ENCODE data around the gene CSNK1G2.

The CSNK1G2 gene

DNA sequence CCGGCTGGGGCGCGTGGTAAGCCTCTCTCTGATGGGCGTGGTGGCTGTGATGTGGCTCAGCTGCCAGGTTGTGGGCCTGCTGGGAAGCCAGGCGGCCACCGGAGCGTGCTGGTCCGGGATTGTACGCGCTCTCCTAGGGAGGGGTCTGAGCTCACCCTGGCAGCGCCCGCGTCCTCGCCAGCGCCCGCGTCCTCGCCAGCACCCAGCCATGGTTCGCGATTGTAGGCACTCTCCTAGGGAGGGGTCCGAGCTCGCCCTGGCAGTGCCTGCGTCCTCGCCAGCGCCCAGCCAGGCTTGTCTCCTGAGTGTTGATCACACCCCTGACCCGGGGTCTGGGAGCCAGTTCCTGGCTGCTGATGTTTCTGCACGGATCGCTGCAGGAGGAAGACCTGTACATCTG, 22.0 kb upstream of the CSNK1G2 start:
- DNase-seq (ENCODE audit: low read depth): no peak

DNA sequence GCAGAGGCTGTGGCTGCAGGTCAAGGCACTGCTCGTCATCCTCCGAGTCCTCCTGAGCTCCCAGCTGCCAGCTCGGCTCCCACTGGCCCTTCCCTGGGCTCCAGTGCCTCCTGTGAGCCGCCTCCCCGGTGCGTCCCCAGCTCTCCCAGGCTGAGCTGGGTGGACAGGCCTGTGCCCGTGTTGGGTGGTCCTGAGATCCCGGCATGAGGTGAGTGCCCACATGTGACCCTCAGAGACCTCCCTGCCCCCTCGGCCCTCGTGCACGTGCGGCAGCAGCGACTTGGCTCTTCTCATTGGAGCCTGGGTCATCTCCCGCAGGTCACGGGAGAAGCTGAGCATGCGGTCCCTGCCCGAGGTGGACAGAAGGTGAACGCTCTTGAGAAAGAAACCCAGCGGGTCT, 20.3 kb upstream of the CSNK1G2 start:
- DNase-seq (ENCODE audit: low read depth): no peak

DNA sequence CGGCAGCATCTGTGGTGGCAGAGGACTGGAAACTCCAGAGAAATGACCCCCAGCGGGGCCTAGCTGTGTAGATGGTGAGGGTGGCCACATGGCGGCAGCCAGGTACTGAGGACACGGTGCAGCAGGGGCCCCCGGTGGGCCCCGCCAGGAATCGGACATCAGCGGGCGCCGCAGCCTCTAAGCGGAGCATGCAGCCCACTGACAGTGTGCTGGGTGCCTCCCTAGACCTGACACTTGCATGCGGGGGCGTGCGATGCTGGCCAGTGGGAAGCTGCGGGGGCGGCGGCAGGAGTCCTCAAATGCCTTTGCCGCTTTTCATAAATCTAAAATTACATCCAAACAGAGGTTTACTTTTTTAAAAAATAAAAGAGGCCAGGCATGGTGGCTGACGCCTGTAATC, 19.6 kb upstream of the CSNK1G2 start:
- DNase-seq (ENCODE audit: low read depth): no peak

DNA sequence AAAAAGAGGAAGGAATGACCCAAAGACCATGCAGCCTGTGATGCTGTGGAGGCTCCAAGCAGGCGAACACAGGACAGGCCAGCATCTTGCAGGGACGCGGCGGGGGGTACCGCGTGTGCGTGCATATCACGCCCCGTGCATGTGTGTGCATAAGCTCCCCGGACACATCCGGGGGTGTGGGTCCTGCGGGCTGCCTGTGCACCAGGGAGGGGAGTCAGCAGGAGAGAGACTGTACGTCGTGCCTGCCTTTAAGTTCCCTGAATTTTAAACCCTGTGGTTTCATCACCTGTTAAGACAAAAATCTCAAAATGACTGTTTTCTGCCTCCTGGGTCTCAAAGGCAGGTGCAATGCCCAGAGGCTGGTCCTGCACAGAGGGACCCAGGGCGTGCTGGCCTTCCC, 19.1 kb upstream of the CSNK1G2 start:
- DNase-seq (ENCODE audit: low read depth): no peak

DNA sequence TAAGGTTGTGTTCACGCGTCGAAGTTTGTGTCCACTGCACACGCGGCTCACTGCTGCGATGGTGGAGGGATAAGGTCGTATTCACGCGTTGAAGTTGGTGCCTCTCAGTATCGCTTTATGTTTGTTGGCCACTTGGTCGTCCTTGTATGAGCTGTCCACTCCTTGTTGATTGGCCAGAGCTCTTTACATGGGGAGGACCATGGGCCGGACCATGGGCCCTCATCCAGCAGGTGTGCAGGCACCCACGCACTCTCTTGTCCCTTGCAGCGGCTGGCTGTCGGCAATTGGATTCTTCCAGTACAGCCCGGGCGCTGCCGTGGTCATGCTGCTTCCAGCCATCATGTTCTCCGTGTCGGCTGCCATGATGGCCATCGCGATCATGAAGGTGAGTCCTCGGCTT, 18.2 kb upstream of the CSNK1G2 start:
- no peak for DNase-seq (ENCODE audit: low read depth)

DNA sequence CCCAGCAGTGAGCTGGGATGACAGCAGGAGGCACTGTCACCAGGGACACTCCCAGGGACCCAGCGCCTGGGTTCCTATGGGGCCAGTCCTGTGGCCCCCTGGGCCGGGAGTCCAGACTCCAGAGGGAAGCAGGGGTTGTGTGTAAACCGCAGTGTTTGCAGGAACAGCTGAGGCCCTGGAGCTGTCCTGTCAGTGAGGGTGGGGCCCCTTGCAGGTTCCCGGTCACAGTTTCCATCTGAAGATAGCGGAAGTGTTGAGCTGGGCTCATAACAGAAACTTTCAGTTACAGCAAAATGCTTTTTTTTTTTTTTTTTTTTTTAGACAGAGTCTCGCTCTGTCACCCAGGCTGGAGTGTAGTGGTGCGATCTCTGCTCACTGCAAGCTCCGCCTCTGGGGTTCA, 17.7 kb upstream of the CSNK1G2 start:
- DNase-seq (ENCODE audit: low read depth): no peak

DNA sequence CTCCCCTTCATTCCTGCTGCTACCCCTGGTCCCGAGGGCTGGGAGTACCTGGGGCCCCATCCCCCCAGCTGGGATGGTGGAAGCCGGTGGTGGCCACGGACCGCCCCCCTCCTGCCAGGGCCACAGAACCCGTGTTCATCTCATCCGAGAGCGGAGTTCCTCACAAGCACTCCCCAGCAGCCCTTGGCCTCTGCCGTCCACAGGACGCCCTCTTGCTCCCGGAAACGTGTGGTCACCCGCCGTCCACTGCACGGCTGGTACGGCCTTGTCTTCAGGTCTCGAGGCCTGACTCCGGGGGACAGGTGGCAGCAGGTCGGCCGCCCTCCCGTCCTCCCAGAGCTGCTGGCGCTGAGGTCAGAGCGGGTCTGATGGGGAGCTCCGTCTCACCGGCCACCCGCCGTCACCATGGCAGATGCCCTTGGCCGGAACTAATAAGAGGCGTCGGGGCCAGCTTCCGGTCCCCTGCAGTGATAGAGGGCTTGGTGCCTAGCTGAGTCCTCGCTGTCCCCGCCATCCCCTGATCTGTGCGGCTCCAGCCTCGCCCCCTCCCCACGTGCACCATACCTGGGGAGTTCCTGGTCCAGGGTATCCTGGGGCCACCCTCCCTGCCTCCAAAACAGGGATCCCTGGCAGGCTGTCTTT, 16.5 kb upstream of the CSNK1G2 start:
- no peak for DNase-seq (ENCODE audit: low read depth)

DNA sequence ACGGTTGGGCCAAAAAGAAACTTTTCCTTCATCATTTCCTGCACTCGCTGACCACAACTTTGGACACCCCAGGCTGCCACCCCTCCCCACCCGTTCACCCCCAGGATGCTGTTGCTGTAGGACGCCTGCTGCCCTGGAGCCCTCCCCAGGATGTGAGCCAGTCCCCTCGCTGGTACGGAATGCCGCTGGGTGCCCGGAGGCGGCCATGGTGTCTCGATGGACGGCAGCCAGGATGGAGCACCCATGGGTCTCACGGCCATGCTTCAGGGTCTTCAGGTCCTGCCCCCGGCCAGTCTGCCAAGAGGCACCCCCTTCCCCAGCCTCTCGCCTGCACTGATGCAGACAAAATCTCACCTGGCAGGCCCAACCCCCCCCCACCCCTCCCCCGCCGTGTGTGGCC, 15.4 kb upstream of the CSNK1G2 start:
- DNase-seq (ENCODE audit: low read depth): no peak

DNA sequence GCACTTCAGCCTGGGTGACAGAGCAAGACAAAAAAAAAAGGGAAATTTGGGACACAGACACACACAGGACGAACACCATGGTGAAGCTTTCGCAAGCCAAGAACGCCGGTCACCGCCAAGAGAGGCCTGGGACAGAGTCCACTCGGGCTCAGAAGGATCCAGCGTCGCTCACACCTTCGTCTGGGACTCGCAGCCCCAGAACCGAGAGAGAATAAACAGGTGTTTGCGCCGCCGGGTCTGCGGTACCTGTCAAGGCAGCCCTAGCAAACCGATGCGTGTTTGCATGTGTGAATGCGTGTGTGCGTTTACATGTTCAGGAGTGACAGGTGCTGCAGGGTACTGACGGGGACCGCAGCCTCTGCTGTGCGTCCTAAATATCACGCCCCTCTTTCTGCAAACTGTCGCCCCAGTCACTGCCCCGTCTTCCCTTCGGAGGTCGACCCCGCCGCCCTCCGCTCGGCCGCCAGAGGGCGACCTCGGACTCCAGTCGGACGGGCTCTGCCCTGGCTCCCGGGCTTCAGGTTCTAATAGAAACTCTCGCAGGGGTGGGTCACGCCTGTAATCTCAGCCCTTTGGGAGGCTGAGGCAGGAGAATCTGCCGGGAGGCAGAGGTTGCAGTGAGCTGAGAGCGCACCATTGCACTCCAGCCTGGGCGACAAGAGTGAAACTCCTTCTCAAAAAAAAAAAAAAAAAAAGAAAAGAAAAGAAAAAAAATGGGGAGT, 11.8 kb upstream of the CSNK1G2 start:
- DNase-seq (ENCODE audit: low read depth): peak; percentile 43

DNA sequence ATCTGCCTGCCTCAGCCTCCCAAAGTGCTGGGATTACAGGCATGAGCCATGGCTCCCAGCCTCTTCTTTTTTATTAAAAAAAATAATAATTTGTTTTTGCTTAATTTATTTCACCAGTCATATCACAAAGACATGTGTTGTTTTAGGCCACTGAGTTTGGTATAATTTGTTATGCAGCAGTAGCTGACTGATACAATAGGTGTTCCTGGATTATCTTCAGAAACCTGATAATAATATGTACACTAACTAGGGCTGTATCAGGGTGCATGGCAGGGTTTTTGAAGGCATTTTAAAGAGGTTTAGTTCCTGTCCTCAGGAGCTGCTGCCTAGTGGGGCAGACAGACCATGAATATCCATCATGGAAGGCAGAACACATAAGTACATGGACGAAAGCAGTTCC, 9.5 kb upstream of the CSNK1G2 start:
- no peak for DNase-seq (ENCODE audit: low read depth)

DNA sequence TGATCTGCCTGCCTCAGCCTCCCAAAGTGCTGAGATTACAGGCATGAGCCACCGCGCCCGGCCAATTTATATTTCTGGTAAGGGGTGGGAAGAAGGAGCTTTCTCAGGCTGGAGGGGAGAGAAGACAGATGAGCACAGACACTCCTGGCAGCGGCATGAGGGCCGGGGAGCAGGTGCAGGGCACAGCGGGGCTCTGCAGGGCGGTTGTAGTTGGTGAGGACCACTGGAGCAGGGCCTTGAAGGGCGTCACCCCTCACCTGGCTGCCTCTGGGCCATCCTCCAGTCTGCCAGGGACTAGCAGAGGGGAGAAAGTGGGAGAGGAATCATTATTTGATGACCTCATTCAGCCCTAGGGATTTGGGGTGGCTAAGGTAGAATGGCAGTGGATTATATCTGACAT, 8.6 kb upstream of the CSNK1G2 start:
- no peak for DNase-seq (ENCODE audit: low read depth)

DNA sequence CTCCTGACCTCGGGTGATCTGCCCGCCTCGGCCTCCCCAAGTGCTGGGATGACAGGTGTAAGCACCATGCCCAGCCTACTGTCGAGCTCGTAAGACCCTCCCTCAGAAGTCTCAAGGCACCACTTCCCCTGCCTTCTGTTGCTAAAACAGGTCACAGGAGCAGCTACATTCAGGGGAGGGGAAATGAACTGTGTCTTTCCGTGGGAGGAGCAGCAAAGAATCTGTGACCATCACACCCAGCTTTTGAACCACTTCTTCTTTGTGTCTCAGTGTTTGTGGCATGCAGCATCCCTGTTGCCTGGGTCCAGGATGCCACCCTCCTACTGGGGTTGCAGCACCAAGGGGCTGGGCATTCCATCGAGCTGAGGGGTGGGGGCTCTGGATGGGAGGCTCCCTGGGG, 7.7 kb upstream of the CSNK1G2 start:
- no peak for DNase-seq (ENCODE audit: low read depth)

DNA sequence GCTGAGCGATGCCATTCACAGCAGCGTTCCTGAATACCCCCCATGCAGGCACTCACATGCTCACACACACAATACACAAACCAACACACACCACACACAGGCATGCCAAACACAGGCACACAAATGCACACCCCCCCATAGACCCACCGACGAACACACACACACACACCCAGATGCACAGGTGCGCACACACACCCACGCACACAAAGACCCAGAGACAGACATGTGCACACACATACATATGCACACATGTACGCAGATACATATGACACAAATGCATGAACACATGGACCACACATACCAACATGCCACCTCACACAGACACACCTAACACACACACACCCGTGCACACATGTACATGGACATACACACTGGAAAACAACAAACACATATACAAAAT, 7.0 kb upstream of the CSNK1G2 start:
- DNase-seq (ENCODE audit: low read depth): no peak

DNA sequence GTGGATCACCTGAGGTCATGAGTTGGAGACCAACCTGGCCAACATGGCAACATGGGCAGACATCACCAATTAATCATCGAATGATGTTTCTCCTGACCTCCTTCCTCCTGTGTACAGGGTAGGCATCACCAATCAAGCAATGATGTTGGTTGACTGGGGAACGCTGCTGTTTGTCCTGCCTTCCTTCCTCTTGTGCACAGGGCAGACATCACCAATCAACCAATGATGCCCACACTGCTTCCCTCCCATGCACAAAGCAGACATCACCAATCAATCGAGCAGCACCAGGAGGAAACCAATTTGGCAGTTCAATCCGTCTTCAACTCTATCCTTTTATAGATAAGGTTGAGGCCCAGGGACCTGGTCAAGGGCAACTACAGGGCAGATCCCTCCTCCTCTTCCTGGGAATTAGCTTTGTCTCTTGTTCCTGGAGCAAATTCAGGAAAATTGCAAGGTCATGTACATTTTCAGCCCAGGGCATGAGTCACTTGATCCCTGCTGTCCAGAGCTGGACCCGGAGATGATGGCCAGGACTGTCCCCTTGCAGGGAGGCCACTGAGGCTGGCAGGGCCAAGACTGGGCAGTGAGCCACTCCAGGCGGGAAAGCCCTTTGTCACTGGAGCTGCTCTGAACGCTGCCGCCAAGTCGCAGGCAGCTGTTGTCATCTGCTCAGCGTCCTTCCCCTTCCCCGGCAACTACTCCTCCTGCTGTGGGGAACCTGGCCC, 5.3 kb upstream of the CSNK1G2 start:
- DNase-seq (ENCODE audit: low read depth): no peak

DNA sequence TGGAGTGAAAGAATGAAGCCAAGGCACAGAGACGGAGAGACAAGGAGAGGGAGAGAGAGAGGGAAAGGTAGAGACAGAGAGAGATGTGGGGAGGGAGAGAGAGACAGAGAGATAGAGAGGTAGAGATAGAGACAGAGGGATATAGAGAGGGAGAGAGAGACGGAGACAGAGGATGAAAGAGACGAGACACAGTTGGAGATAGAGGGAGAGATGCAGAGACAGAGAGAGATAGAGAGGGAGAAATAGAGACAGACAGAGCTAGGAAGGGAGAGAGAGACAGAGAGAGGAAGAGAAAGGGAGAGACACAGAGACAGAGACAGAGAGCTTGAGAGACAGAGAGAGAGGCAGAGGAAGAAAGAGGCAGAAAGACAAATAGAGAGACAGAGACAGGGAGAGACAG, 4.5 kb upstream of the CSNK1G2 start:
- no peak for DNase-seq (ENCODE audit: low read depth)

DNA sequence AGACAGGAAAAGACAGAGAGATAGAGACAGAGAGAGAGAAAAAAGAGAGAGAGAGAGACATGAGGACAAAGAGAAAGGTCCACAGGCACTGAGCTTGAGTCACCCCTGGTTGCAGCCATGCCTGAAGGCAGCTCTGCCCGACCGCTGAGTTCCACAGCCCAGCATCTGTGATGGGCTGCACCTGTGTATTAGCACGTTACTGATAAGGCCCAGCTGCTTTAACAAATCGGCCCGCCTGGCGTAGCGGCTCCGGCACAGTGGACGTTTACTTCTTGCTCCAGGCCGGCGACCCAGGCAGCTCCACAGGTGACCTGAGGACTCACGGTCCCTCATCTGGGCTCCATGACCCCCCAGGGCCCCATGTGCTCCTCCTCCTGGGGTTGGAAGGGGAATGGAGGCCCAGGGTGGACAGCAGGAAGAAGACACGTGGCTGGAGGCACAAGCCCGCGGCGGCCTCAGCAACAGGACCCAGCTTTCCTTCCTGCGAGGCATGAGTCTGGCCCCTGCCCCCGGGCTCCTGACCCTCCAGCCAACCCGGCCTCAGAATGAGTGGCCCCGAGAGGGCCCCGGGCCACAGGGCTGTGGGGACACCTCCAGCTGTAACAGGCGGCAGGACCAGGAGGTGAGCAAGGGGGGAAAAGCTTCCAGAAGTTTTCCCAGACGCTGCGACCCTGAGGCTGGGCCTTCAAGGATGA, 3.9 kb upstream of the CSNK1G2 start:
- DNase-seq (ENCODE audit: low read depth): no peak

DNA sequence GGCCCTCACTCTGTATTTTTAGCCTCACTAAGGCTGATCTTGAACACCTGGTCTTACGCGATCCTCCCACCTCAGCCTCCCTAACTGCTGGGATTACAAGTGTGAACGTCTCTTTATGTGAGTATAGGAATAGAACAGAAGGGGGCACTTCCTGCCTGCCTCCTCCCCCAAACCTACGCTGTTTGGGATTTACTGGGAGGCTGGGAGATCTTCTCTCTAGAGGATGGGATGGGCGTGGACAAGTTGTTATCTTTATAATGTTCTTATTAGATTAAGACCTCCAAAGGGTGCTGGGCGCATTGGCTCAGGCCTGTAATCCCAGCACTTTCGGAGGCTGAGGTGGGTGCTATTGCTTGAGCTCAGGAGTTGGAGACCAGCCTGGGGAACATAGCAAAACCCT, 2.9 kb upstream of the CSNK1G2 start:
- no peak for DNase-seq (ENCODE audit: low read depth)

DNA sequence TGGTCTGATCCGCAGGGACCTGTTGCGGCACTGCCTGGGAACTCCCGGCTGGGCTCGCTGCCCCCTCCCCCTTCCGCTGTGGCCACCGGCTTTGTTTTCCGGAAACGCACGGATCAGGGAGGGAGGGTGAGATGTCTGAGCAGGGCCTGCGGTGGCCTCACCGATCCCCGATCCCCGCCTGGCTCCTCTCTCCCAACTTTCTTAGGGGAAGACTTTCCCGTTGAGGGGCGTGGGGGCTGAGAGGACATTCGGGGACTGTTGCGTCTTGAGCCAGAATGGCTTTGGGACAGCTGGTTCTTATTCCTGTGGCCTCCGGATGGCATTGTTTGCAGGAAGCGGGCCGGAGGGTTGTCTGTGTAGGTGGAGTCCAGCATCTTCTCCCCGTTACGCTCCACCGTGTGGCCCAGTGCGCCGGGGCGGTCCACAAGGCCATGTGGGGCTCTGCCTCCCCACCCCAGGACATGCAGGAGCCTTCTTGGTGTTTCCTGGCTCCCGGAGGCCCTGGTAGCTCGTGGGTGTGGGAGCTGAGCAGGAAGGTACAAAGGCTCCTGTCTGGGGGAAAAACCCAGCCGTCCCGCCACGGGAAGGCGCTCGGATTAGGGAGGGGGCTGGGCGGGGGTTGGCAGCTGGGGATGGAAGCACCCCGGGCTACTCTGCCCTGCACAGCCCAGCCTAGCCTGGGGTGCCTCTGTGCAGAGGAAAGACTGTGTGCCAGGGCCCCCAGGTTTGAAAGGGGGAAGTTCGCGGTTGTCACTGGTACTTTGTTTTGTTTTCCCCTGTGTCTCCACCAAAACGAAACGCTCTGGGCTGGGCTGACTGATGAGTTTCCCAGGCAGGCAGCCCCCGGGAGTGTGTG, 1.3 kb downstream of the CSNK1G2 start:
- DNase-seq (ENCODE audit: low read depth): no peak

DNA sequence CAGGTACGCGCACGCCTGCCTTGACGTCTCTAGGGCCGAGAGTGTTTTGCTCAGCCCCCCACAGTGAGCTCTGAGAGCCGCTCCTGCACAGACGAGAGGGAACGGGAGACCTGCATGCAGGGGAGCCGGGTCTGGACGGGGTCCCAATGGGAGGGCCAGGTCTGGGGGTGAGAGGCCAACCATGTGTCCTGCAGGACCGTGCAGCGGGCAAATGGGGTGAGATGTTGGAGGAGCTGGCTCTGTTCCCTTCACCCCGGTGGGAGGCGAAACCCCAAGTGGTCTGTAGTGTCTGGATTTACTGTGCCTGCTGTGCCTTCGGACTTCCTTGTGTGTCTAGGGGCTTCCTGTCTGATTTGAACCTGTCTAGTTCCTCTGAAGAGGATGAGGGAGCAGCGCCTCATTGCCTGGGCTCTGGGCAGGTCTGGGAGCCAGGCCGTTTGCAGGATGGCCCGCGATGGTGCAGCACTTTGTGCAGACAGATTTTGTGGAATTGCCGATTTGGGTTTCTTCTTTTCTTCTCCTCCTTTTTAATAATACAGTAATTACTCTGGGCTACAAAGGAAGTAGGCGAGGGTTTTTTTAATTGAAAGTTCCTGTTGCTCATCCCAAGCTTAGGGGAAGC, 2.1 kb downstream of the CSNK1G2 start:
- no peak for DNase-seq (ENCODE audit: low read depth)

DNA sequence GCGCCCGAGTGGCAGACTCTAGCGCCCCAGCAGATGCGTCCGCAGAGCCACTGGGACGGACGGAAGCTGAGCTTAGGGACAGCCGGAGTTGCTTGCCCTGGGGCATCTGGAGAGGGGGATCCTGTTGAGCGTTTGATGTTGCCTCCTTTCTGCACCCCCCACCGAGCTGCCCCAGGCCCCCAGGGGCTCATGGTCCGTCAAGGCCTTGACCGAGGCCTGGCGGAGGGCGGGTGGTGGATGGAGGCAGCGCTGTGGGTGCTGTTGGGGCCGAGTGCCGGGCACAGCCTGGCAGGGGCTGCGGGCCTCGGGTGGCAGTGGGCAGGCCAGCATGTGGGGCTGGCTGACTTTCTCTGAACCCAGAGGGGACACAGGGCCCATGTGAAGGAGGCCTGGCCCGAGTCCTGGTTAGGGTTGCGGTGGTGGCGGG, 2.7 kb downstream of the CSNK1G2 start:
- no peak for DNase-seq (ENCODE audit: low read depth)

Measured in fibroblast of the conjunctiva (primary cell).